Ovary (tissue), 3 donors: ENCODE data around the gene TMEM269.

ENCODE experiments used
- CTCF ChIP-seq, 3 donors: fragments of 450-650 bp in 2 of 3; fragments of 200-600 bp in 1 of 3; IDR thresholded peaks; one replicate each; pipeline versions ENCODE4 v1.5.1 to v1.8.0; 2016 to 2022; ENCODE audit warnings: antibody characterized with exemption in 3 of 3, mild to moderate bottlenecking in 1 of 3
- EP300 ChIP-seq: sonication (generic); formaldehyde crosslinking; IDR thresholded peaks from one replicate; pipeline ENCODE4 v1.6.1; 2017; ENCODE audit warnings: antibody characterized with exemption
- POLR2A ChIP-seq: fragments of 450-650 bp; IDR thresholded peaks from one replicate; pipeline ENCODE4 v1.6.1; 2017; ENCODE audit warnings: antibody characterized with exemption, mild to moderate bottlenecking, moderate library complexity
- donor health status: DM: no; HTN: no; CAD: no.

- TF ChIP-seq CTCF (IDR thresholded peaks at IDR 0.05) (no peak), EP300 (no peak), POLR2A (no peak)
Measured at GRCh38 chr1:42832641-42833240, 48.0 kb downstream of the TMEM269 start.
